ENCODE results near the gene TSPYL2. TPM values are rescaled to one million over a fixed set of nuclear protein-coding genes. Genes with fewer than 3 reads are reported as not detected.

Gene TSPYL2
- total RNA-seq: 3.3 and 7.9 TPM in 2 replicates

DNA sequence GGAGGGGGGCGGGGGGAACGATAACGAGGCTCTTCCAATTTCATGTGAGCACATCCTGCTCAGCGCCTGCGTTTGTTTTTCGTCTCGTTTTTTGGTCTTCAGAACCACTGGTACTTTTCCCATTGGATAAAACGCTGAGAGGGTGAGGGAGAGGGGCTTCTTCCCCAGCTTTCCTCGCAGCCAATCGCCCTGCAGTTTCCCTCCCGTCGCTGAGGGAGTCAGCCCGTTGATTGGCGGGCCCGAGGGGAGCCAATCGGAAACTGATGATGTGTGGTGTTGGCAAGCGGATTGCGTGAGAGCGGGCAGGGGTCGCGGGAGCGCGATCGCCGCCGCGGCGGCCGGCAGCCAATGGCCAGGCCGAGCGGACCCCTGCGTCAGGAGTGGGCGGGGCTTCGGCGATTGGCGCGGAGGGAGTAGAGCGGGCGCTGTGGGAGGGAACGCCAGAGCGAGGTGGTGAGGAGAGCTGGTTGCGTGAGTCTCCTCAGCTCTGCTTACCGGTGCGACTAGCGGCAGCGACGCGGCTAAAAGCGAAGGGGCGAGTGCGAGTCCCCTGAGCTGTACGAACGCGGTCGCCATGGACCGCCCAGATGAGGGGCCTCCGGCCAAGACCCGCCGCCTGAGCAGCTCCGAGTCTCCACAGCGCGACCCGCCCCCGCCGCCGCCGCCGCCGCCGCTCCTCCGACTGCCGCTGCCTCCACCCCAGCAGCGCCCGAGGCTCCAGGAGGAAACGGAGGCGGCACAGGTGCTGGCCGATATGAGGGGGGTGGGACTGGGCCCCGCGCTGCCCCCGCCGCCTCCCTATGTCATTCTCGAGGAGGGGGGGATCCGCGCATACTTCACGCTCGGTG is at the start of gene TSPYL2:
TSPYL2 (plus strand) TSS at position 443 of the 848 bp plus-strand sequence; CDS start at position 575, 132 bp downstream.
- peak; percentile 89 for DNase-seq (ENCODE audit: low read depth)

DNA sequence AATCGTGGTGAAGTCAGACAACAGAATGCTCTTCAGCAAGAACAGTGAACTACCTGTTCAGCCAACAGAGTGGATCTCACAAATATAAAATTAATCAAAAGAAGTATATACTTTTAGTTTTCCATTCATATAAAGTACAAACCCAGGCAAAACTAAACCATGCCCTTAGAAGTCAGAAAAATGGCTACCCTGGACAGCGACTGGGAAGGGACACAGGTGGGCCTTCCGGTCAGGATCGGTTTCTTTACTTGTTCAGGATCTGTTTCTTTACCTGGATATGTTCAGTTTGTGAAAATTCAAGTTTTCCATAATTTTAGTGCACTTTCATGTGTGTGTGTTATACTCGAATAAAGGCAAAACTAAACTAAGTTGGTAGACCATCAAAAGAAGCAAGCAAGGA is 46.0 kb upstream of the TSPYL2 start:
- DNase-seq (ENCODE audit: low read depth): no peak

DNA sequence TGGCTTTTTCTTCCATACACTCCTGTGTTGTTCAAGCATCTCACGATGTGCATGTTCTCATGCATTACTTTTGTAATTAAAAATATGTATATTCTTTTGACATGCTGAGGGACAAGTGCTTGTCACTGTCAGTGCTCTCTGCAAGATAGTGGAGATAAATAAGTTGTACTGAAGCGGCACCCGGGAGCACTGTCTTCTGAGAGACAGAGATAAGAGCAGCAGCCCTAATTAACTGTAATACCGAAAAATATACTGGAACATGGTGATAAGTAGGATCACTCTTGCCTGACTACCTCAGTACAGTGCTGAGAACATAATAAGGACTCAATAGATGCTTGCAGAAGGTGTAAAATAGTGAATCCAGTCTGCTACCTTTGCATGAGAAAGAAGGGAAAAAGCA is 42.9 kb upstream of the TSPYL2 start:
- DNase-seq (ENCODE audit: low read depth): no peak

DNA sequence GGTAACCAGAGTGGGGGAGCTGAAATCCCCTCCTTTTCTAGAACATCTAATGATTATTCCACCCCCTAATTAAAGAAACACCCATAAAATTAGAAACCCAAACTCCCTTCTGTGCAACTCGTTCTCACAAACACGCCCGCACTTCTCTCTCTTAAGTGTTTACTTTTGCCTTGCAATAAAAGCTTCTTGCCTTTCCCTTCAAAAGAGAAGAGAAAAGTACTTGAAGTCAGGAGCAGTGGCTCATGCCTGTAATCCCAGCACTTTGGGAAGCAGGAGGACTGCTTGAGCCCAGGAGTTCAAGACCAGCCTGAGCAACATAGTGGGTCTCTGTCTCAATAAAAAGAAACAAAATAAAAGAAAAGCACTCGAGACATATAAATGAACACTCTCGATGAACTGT is 37.2 kb upstream of the TSPYL2 start:
- no peak for DNase-seq (ENCODE audit: low read depth)

DNA sequence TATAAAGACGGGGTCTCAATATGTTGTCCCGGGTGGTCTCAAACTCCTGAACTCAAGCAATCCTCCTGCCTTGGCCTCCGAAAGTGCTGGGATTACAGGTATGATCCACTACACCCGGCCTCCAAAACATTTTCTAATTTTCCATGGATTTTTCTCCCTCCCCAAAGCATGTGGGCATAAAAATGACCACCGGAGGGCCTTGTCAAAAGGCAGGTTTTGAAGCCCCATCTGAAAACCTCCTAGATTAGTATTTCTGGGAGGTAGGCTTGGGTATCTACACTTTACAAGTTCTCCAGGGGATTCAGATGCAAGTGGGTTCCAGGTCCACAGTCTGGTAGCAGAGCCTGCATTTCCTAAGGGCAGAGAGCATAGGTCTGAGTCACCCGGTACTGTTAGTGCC is 34.9 kb upstream of the TSPYL2 start:
- DNase-seq (ENCODE audit: low read depth): no peak

DNA sequence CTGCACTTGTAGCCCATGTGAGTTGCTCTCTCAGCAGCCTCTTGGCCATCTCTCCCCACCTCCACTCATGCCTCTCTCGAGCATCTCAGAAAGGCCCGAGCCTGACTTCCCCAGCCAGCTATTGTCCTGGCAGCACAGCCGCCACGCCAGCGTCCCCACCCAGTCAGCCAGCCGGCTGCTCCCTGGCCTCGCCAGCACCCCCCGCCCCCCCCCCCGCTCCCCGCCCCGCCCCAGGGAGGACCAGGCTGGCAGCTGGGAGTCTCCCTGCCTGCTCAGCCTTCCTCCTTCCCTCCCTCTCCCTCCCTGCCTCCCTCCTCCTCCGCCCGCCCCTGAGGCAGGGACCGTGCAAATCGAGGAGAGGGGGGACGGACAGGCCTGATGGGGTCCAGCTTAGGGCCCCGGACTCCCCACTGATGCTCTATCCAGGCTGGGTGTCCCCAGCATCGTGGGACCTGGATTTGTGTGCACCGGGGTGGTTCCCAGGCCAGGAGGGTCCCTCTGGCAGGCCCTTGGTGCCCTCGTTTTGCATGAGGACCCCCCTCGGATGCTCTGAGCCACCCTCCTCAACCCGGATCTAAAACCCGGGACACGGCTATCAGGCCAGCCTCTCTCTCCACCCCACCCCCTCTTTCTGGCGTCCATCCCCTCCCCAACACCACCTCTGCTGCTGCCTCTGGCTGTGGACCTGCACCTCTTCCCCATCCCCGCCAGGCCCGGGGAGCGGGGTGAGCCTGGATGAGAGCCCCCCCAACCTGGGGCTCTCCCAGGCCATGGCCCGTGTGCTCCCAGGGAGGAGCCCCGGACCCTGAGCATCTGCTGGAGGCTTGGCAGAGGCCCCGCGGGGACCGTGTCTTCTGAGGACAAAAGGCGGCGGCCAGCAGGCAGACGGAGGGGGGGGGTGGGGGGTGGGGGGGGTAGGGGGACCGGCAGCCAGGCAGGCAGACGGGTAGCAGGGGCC is 33.7 kb upstream of the TSPYL2 start, which contains the start of gene GPR173:
GPR173 (plus strand) TSS at position 621 of the 958 bp plus-strand sequence. CDS start 27,833 bp downstream, outside the sequence.
- DNase-seq (ENCODE audit: low read depth): no peak

DNA sequence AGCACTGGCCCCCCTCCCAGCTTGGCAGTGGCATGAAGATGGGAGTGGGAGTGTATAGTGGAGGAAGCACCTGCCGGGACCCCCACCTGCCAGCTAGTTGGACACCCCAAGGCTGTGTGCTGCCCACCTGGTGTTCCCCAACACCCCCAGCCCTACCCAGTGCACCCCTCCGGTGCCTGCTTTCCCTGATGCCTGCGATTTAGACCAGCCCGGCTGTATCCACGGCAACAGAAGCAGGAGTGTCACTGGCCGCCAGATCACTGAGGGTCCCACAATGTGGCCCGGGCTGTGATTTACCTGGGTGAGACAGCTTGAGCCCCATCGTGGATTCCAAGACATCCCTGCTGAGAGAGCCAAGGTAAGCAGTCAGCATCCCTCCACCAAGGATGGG is 33.0 kb upstream of the TSPYL2 start:
- no peak for DNase-seq (ENCODE audit: low read depth)

DNA sequence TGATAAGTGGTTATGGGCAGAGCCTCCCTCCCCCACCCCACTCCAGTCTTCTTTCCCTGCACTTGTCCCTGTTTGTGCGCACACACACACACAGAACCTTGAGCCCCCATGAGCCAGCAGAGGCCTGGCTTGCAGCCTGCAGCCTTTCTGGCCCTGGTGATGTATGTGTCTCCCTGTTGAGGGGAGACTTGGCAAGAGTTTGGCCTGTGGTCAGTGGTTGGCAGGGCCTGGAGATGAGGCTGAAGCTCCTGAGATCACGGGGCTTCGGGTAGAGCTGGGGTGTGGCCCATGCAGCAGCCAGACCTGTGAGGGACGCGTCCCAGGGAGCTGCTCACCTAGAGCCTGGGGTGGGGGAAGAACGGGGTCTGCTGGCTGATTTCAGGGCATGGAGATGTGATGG is 31.3 kb upstream of the TSPYL2 start:
- DNase-seq (ENCODE audit: low read depth): no peak

DNA sequence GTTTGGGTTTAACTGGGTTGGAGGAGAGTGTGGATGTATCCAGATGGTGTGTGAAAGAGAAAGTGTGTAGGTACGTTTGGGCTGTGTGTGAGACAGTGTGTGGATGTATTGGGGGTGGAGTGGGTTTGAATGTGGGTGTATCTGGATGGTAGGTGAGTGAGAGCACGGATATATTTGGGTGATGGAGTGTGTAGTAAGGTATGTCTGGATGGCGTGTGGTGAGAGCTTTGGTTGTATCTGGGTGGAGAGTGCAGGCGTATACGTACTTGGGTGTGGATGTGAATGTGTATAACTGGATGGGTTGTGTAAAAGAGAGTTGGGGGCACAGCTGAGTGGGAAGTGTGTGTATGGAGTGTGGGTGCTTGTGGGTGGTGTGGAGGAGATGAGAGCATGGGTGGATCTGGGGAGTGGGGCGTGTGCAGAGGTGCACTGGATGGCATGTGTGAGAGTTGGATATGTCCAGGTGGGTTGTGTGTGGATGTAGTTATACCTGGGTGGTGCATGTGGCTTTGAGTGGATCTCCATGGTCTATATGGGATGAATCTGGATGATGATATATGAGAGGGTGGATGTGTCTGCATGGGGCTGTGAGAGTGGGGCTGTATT is 26.8 kb upstream of the TSPYL2 start:
- no peak for DNase-seq (ENCODE audit: low read depth)

DNA sequence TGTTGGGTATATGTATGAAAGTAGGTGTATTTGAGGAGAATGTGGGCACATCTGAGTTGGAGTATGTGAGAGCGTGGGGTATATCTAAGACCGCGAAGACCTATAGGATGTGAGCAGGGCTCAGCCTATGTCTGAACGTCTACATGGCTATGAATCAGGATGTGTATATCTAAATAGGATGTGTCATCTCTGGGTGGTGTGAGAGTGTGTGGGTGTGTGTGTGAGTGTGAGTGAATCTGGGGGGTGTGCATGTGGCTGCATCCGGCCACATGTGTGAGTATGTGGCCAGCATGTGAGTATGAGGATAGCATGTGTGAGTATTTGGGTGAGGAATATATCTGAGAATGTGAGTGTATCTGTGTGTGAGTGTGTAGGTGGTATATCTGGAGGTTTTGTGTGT is 25.9 kb upstream of the TSPYL2 start:
- DNase-seq (ENCODE audit: low read depth): no peak

DNA sequence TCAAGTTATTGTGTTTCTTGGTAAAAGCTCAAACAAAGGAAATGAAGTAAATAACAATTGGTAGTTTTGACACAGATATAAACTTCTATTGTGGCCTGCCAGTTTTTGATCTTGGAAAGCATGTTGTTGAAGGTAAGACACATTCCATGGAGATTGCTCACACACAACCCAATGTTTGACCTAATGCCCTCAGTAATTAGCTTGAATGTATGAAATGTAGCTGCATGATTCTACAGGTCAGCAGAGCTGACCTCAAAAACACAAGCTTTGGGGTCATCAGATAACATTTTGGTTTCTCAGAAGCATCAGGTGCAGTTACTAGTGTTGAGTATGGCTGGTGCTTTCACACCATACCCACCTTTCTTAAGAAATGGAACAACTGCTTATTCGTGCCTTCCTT is 17.1 kb upstream of the TSPYL2 start:
- DNase-seq (ENCODE audit: low read depth): peak; percentile 53

DNA sequence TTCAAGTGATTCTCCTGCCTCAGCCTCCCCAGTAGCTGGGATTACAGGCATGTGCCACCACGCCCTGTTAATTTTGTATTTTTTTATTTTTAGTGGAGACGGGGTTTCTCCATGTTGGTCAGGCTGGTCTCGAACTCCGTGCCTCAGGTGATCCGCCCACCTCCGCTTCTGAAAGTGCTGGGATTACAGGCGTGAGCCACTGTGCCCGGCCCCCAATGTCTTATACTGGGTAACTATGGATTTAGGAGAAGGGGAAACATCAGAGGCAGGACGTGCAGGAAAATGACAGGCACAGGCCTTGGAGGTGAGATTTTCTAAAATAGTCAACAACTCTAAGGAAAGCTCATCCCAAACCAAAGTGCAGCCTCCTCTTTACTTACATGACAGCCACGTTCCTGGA is 11.1 kb upstream of the TSPYL2 start:
- no peak for DNase-seq (ENCODE audit: low read depth)

DNA sequence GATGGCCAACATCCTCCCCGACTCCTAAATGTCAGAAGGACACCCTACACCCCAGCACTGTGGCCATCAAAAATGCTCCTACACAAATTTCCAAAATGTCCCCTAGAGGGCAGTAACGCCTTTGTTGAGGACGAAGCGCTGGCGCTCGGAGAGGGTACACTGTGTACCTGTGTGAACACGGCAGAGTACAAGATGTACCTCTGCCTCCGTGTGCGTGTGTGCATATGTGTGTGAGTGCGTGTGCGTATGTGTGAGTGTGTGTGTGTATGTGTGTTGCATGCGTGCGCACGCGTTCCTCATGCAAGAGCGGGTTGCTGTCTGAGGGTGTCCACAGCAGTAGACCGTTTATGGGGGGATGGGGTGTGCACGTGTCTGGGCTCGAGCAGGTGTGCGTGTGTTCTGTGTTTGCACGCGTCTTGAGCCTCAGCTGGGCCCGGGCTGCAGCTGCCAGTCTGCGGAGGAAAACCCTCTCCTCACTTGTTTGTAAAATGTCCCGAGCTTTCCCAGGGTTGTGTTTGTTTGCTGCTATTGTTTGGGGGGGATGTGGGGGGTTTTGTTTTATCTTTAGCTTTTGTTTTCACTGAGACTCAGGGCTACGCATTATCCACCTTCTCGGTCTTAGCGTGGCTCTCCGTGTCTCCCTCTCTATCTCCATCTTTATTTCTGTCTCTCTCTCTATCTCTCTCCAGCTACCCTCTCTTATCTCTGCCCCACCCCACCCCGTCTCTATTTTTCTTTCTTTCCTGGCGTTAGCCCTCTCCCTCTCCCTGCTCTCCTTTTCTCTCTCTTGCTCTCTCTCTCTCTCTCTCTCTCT is 10.4 kb upstream of the TSPYL2 start:
- peak; percentile 48 for DNase-seq (ENCODE audit: low read depth)

DNA sequence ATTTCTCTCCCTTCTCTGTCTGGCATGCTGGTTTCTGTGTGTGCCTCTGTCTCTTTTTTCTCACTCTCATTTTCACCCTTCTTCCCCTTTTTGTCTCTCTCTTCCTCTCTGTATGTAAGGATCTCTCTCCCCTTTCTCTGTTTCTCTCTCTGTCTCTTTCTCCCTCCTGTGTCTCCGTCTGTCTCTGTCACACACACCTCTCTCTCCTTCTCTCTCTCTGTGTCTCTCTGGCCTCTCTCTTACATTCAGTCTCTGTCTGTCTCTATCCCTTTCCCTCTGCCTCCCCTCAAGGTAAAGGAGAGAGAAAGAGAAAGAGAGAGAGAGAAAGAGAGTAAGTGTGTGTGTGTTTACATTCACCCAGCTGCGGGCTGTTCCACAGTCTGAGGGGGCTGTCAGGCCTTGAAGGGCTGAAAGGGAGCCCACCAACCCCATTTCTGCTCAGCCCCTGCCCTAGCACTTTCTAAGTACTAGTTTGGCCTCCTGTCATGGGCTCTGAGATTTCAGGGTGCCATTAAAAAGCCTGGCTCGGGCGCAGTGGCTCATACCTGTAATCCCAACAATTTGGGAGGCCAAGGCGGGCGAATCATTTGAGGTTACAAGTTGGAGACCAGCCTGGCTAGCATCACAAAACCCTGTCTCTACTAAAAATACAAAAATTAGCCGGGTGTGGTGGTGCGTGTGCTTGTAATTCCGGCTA is 9.6 kb upstream of the TSPYL2 start:
- DNase-seq (ENCODE audit: low read depth): no peak

DNA sequence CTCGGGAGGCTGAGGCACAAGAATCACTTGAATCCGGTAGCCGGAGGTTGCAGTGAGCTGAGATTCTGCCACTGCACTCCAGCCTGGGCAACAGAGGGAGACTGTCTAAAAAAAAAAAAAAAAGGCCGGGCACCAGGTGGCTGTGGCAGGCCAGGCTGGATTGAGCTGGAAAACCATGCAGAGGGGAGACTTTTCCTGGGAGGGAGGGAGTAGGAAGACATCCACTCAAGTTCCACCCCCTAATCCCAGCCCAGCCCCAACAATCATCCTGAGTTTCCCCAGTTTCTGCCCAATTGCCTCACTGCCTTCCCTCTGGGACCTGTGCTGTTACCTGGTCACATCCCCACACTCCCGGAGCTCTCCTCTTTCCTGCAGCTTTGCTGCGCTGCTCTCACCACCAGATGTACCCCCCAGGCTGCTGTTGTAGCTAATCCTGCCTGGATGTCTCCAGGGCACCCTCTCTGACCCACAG is 9.0 kb upstream of the TSPYL2 start:
- DNase-seq (ENCODE audit: low read depth): no peak

DNA sequence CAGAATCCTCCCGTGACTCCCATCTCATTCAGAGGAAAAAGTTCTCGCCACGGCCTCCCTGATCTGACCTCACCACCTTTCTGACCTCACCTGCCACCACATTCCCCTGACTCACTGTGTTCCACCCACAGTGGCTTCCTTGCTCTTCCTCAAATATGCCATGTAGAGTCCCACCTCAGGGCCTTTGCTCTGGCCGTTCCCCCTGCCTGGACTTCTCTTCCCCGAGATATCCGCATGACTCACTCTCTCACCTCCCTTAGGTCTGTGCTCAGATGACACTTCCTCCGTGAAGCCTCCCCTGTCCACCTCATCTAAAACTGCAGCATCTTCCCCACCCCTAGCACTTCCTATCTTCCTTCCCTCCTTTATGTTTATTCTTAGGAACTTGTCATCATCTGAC is 7.2 kb upstream of the TSPYL2 start:
- no peak for DNase-seq (ENCODE audit: low read depth)

DNA sequence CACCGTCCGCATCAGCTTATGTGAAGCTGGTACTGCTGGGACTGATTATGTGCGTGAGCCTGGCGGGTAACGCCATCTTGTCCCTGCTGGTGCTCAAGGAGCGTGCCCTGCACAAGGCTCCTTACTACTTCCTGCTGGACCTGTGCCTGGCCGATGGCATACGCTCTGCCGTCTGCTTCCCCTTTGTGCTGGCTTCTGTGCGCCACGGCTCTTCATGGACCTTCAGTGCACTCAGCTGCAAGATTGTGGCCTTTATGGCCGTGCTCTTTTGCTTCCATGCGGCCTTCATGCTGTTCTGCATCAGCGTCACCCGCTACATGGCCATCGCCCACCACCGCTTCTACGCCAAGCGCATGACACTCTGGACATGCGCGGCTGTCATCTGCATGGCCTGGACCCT is 5.5 kb upstream of the TSPYL2 start:
- DNase-seq (ENCODE audit: low read depth): no peak

DNA sequence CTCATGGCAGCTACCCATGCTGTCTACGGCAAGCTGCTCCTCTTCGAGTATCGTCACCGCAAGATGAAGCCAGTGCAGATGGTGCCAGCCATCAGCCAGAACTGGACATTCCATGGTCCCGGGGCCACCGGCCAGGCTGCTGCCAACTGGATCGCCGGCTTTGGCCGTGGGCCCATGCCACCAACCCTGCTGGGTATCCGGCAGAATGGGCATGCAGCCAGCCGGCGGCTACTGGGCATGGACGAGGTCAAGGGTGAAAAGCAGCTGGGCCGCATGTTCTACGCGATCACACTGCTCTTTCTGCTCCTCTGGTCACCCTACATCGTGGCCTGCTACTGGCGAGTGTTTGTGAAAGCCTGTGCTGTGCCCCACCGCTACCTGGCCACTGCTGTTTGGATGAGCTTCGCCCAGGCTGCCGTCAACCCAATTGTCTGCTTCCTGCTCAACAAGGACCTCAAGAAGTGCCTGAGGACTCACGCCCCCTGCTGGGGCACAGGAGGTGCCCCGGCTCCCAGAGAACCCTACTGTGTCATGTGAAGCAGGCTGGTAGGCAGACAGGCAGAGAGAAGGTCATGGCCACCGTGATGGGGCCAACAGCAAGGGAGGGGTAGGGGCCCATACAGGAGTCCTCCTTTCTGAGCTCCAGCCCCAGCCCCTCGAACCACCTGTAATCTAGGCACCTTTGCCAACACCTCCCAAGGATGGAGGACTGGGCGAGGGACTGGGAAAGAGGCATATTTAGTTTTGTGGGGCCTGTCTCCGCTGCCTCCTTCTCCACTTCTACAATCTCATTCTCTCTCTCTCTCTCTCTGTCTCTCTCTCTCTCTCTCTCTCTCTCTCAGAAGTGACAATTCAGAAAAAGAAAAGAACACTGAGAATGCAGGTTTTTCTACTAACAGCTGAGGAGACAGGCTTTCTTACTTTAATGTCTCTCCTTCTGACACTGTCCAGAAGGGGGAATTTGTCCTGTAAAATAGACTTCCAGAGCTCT is 4.7 kb upstream of the TSPYL2 start:
- DNase-seq (ENCODE audit: low read depth): no peak

DNA sequence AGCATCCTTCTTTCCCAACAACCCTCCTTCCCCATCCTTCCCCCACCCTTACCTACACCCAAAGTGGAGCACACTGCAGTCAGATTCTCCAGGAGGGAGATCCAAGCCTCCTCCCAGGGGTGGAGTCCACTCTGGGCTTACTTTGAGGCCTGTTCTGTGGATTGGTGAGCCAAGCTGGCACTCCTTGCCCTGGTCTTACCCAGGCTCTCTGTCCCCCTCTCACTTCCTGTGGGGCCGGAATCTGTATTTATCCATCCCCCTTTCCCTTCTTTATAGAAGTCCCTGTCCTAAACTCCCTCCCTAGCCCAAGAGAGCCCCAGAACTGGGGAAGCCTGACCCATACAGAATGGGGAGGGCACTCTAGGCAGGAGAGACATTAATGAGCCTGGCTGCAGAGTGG is 3.2 kb upstream of the TSPYL2 start:
- no peak for DNase-seq (ENCODE audit: low read depth)
